HepG2 (cell line): Measurements from ENCODE around the gene CUTC. TPM values are rescaled to one million over a fixed set of nuclear protein-coding genes. Genes with fewer than 3 reads are reported as not detected.

Experiments used
- ATAC-seq: fragments of 200-7000 bp; cut with Tn5 transposase; 3 replicates; pipeline ENCODE4 v1.9.1; 2020; ENCODE audit warnings: mild to moderate bottlenecking, moderate library complexity
- BruUV-seq: library from RNA; stranded (reverse); fragments of 400-500 nt; replicated peaks from 2 replicates; lab custom pipeline; 2021; lab: Mats Ljungman, UMichigan
- CTCF ChIA-PET: fragments of 300-600 bp; formaldehyde crosslinking; extraction: SDS; loops from one replicate; lab custom pipeline; 2021; ENCODE audit warnings: low total read pairs, inconsistent platforms, low intra/inter-chr PET ratio; lab: Yijun Ruan, JAX
- POLR2A ChIA-PET: fragments of 350-600 bp; sonication (Branson Sonifier 250); formaldehyde crosslinking; loops from one replicate; lab custom pipeline; 2020; ENCODE audit warnings: antibody characterized with exemption, inconsistent platforms; lab: Yijun Ruan, JAX
- DNase-seq: peaks from one replicate; pipeline ENCODE4 v3.0.0-alpha.2; 2015; ENCODE audit warnings: low spot score
- FAIRE-seq: peaks from 3 replicates; lab custom pipeline; 2011; peaks lifted over from hg19 to GRCh38; lab: Jason Lieb, UNC
- H2AFZ ChIP-seq: one replicate; pipeline ENCODE4 v1.6.1; 2011; ENCODE audit warnings: low read length, inconsistent platforms
- H3K27ac ChIP-seq: fragments of 300-600 bp; 3 replicates; pipeline ENCODE4 v1.8.0; 2011; ENCODE audit warnings: mixed run types, mild to moderate bottlenecking, mixed read lengths, low read length, inconsistent platforms; ENCODE audit not compliant: insufficient read depth; ENCODE audit errors: extremely low read length
- H3K27me3 ChIP-seq, 2 experiments: fragments of 200-600 bp in 1 of 2; 2 replicates in 1 of 2; 3 replicates in 1 of 2; pipeline versions ENCODE4 v1.6.0 to v1.8.0; 2011; ENCODE audit warnings: low read length in 2 of 2, mild to moderate bottlenecking in 2 of 2, moderate library complexity in 2 of 2, inconsistent platforms in 1 of 2; ENCODE audit not compliant: insufficient read depth in 2 of 2, control insufficient read depth in 1 of 2
- H3K36me3 ChIP-seq, 2 experiments: fragments of 200-600 bp in 1 of 2; replicated peaks in 1 of 2; 2 replicates in 1 of 2; 3 replicates in 1 of 2; pipeline versions ENCODE4 v1.5.1 to v1.8.0; 2011; ENCODE audit warnings: low read length in 2 of 2, inconsistent platforms in 1 of 2; ENCODE audit not compliant: insufficient read depth in 2 of 2, control insufficient read depth in 1 of 2
- H3K4me1 ChIP-seq: 2 replicates; pipeline ENCODE4 v1.5.1; 2012; ENCODE audit warnings: low read length, inconsistent platforms; ENCODE audit not compliant: insufficient read depth
- H3K4me2 ChIP-seq: 2 replicates; pipeline ENCODE4 v1.6.0; 2011; ENCODE audit warnings: low read depth, low read length, inconsistent platforms
- H3K4me3 ChIP-seq, 3 experiments: fragments of 200-600 bp in 1 of 3; sonication (generic), shearing (Covaris generic) in 1 of 3; replicated peaks in 1 of 3; 2 replicates each; pipeline ENCODE4 v1.5.1; 2011 to 2016; ENCODE audit warnings: low read length in 3 of 3, inconsistent platforms in 2 of 3, low read depth in 2 of 3, mild to moderate bottlenecking in 2 of 3, control low read depth in 1 of 3, mixed read lengths in 1 of 3; ENCODE audit not compliant: insufficient read depth in 1 of 3
- H3K79me2 ChIP-seq: one replicate; pipeline ENCODE4 v1.6.1; 2011; ENCODE audit warnings: low read length, inconsistent platforms; ENCODE audit not compliant: insufficient read depth
- H3K9ac ChIP-seq: 2 replicates; pipeline ENCODE4 v1.6.0; 2011; ENCODE audit warnings: mild to moderate bottlenecking, low read depth, low read length, inconsistent platforms; ENCODE audit not compliant: insufficient read depth
- H3K9me3 ChIP-seq: 2 replicates; pipeline ENCODE4 v1.5.1; 2012; ENCODE audit warnings: mild to moderate bottlenecking, low read length
- H4K20me1 ChIP-seq: 2 replicates; pipeline ENCODE4 v1.6.0; 2011; ENCODE audit warnings: inconsistent platforms, mild to moderate bottlenecking, low read length, moderate library complexity; ENCODE audit not compliant: insufficient read depth
- CEBPB ChIP-seq: IDR thresholded peaks from 2 replicates; pipeline ENCODE4 v1.6.1; 2011; ENCODE audit warnings: low read depth, low read length, improper control_type of control experiment, borderline replicate concordance
- MAF1 ChIP-seq: sonication (generic); formaldehyde crosslinking; IDR thresholded peaks from 2 replicates; pipeline ENCODE4 v1.5.0; 2020; ENCODE audit warnings: missing genetic modification reagents, borderline replicate concordance
- MEF2D ChIP-seq: sonication (generic); formaldehyde crosslinking; IDR thresholded peaks from 2 replicates; pipeline ENCODE4 v1.5.1; 2020; ENCODE audit warnings: mild to moderate bottlenecking, missing genetic modification reagents
- MIXL1 ChIP-seq: IDR thresholded peaks from 2 replicates; pipeline ENCODE4 v1.6.1; 2016
- NR2F2 ChIP-seq: IDR thresholded peaks from 2 replicates; pipeline ENCODE4 v1.6.1; 2012; ENCODE audit warnings: low read depth, inconsistent platforms, borderline replicate concordance
- PHF20 ChIP-seq: sonication (generic); formaldehyde crosslinking; IDR thresholded peaks from 2 replicates; pipeline ENCODE4 v1.5.0; 2020; ENCODE audit warnings: mild to moderate bottlenecking, missing genetic modification reagents
- POGZ ChIP-seq: sonication (generic); formaldehyde crosslinking; IDR thresholded peaks from 2 replicates; pipeline ENCODE4 v1.4.0; 2020; ENCODE audit warnings: mild to moderate bottlenecking, missing genetic modification reagents
- PPARG ChIP-seq: conservative IDR thresholded peaks from 2 replicates; pipeline ENCODE4 v1.6.1; 2016; ENCODE audit warnings: missing biosample characterization, missing genetic modification reagents
- SAP130 ChIP-seq: IDR thresholded peaks from 2 replicates; pipeline ENCODE4 v1.6.1; 2016; ENCODE audit warnings: low read depth
- SMAD3 ChIP-seq: sonication (generic); formaldehyde crosslinking; IDR thresholded peaks from 2 replicates; pipeline ENCODE4 v1.4.0; 2020; ENCODE audit warnings: missing genetic modification reagents
- SP5 ChIP-seq: IDR thresholded peaks from 2 replicates; pipeline ENCODE4 v1.6.1; 2016; ENCODE audit warnings: low read depth, borderline replicate concordance
- SPEN ChIP-seq: sonication (generic); formaldehyde crosslinking; IDR thresholded peaks from 2 replicates; pipeline ENCODE4 v1.5.1; 2020; ENCODE audit warnings: low read depth, mild to moderate bottlenecking, missing genetic modification reagents
- STAG1 ChIP-seq: sonication (generic); formaldehyde crosslinking; IDR thresholded peaks from 2 replicates; pipeline ENCODE4 v1.4.0; 2020; ENCODE audit warnings: missing genetic modification reagents
- TEAD2 ChIP-seq: sonication (generic); formaldehyde crosslinking; IDR thresholded peaks from 2 replicates; pipeline ENCODE4 v1.9.0; 2021; ENCODE audit warnings: missing genetic modification reagents
- ZBTB3 ChIP-seq: sonication (generic); formaldehyde crosslinking; IDR thresholded peaks from 2 replicates; pipeline ENCODE4 v1.4.0; 2020; ENCODE audit warnings: low read depth, mild to moderate bottlenecking, moderate library complexity, missing genetic modification reagents, borderline replicate concordance
- ZEB1 ChIP-seq: IDR thresholded peaks from 2 replicates; pipeline ENCODE4 v1.6.1; 2012; ENCODE audit warnings: mild to moderate bottlenecking, low read depth, inconsistent platforms; ENCODE audit not compliant: insufficient replicate concordance
- ZNF12 ChIP-seq: sonication (generic); formaldehyde crosslinking; IDR thresholded peaks from 2 replicates; pipeline ENCODE4 v1.5.0; 2020; ENCODE audit warnings: missing genetic modification reagents
- ZNF557 ChIP-seq: sonication (generic); formaldehyde crosslinking; IDR thresholded peaks from 2 replicates; pipeline ENCODE4 v1.4.0; 2020; ENCODE audit warnings: missing genetic modification reagents
- ZNF737 ChIP-seq: sonication (generic); formaldehyde crosslinking; IDR thresholded peaks from 2 replicates; pipeline ENCODE4 v1.5.0; 2020; ENCODE audit warnings: missing genetic modification reagents, mild to moderate bottlenecking, borderline replicate concordance
- WGBS: methylation state at CpG from one replicate; pipeline ENCODE4 v1.1.6; 2017; ENCODE audit warnings: low lambda C conversion rate; 5-methylcytosine and 5-hydroxymethylcytosine counted together
- in situ Hi-C: cut with HindIII; loops from 2 replicates; pipeline ENCODE4 v1.10.0; 2017; ENCODE audit warnings: low pct_unique_long_range_greater_than_20kb; ENCODE audit not compliant: extremely low pct_ligation_motif_present
- intact Hi-C: fragments of 100-400 bp; cut with micrococcal nuclease; formaldehyde crosslinking; loops from one replicate; pipeline ENCODE4 v1.10.0; 2022; ENCODE audit not compliant: unreplicated experiment
- polyA plus RNA-seq, 8 experiments: library from polyadenylated mRNA; depleted of rRNA in 3 of 8; stranded (reverse) in 7 of 8; unstranded in 1 of 8; fragments of >200 nt; fragmentation: Illumina TruSeq in 4 of 8; extraction: Trizol in 4 of 8; gene quantifications; 2 replicates each; pipeline versions ENCODE4 v1.2.1 to v1.2.3, GENCODE V29; 2011 to 2016; ENCODE audit warnings: low read depth in 4 of 8, missing spikeins in 1 of 8, mixed read lengths in 1 of 8; ENCODE audit not compliant: insufficient read depth in 1 of 8
- total RNA-seq, 5 experiments: library from RNA; depleted of rRNA; stranded (reverse); fragments of >200 nt; fragmentation: Illumina TruSeq; extraction: Trizol; gene quantifications; 2 replicates each; pipeline ENCODE4 v1.2.3, GENCODE V29; 2016; ENCODE audit warnings: low read depth in 1 of 5
- TF ChIP-seq, protein P1 (sequence below): sonication (generic); formaldehyde crosslinking; IDR thresholded peaks from 2 replicates; pipeline ENCODE4 v1.5.1; 2020; ENCODE audit warnings: missing genetic modification reagents, mild to moderate bottlenecking, borderline replicate concordance
- TF ChIP-seq, protein P2 (sequence below), 2 experiments: fragments of 450-650 bp in 1 of 2; sonication (generic) in 1 of 2; formaldehyde crosslinking; IDR thresholded peaks; 2 replicates each; pipeline versions ENCODE4 v1.5.0 to v1.8.0; 2020 to 2022; ENCODE audit warnings: mild to moderate bottlenecking in 1 of 2, missing genetic modification reagents in 1 of 2
- TF ChIP-seq, protein P3 (sequence below): sonication (generic); formaldehyde crosslinking; conservative IDR thresholded peaks from 2 replicates; pipeline ENCODE4 v1.4.0; 2020; ENCODE audit warnings: missing genetic modification reagents

Gene CUTC
- total and polyA plus RNA-seq, 2 of the 13 experiments (the other 11 are each of a cell fraction or from before 2014, with no cell fraction given): 22.3 to 25.8 TPM

DNA sequence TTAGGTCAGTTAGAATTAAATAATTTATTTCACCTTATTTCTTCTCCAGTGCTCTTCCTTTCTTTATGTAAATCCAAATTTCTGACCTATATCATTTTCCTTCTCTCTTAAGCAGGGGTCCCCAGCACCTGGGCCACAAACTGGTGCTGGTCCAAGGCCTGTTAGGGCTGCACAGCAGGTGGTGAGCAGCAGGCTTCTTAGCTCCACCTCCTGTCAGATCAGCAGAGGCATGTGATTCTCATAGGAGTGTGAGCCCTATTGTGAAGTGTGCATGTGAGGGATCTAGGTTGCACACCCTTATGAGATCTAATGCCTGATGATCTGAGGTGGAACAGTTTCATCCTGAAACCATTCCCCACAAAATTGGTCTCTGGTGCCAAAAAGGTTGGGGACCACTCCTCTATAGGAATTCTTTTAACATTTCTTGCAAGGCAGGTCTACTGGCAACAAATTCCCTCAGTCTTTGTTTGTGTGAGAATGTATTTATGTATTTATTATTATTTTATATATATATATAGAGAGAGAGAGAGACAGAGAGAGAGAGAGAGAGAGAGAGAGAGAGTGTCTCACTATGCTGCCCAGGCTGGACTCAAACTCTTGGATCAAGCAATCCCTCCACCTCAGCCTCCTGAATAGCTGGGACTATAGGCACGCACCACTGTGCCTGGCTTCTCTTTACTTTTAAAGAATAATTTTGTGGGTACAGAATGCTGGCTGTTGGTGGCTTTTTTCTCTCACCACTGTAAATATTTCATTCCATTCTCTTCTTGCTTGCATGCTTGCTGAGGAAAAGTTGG is 46.1 kb downstream of the CUTC start:
- Histone ChIP-seq H3K27me3 (no peaks in the 10 kb centered on the region; a peak in 1 of 5 replicates), H3K4me3 (no peak overlapping the region), H4K20me1 (no peaks in the 10 kb centered on the region), H3K36me3 (no peaks in the 10 kb centered on the region), H3K4me2 (peak overlapping the region; percentile 79), H3K79me2 (peaks cover 7% of the 10 kb centered on the region), H3K9me3 (no peaks in the 10 kb centered on the region), H3K4me1 (peaks cover 76% of the 10 kb centered on the region), H3K9ac (no peak overlapping the region), H2AFZ (no peak overlapping the region), H3K27ac (peak overlapping the region; percentile 95)
- in situ Hi-C loops (no loop called here), intact Hi-C loops (no loop called here)
- WGBS: 83% methylated on average over 1 of the region's 1 CpG
- ChIA-PET CTCF (no interaction called here), POLR2A (interaction anchor here (1.0 to 1.5 kb wide), 3 partner anchors 10 to 46 kb away, joined by 3 to 8 read pairs (median 3); partner anchors contain the start of genes COX15 and CUTC)
- DNase-seq (peak; percentile 39), ATAC-seq (no peak), FAIRE-seq (peak; percentile 63)
- BruUV-seq: no TSS peak
- TF ChIP-seq, protein P1, sequence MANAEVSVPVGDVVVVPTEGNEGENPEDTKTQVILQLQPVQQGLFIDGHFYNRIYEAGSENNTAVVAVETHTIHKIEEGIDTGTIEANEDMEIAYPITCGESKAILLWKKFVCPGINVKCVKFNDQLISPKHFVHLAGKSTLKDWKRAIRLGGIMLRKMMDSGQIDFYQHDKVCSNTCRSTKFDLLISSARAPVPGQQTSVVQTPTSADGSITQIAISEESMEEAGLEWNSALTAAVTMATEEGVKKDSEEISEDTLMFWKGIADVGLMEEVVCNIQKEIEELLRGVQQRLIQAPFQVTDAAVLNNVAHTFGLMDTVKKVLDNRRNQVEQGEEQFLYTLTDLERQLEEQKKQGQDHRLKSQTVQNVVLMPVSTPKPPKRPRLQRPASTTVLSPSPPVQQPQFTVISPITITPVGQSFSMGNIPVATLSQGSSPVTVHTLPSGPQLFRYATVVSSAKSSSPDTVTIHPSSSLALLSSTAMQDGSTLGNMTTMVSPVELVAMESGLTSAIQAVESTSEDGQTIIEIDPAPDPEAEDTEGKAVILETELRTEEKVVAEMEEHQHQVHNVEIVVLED (CRISPR knock-in tag): no peak
- no peak for TF ChIP-seq CEBPB
- TF ChIP-seq POGZ: no peak
- no peak for TF ChIP-seq ZNF737 (CRISPR knock-in tag)
- no peak for TF ChIP-seq SPEN (CRISPR knock-in tag)
- TF ChIP-seq, protein P2, sequence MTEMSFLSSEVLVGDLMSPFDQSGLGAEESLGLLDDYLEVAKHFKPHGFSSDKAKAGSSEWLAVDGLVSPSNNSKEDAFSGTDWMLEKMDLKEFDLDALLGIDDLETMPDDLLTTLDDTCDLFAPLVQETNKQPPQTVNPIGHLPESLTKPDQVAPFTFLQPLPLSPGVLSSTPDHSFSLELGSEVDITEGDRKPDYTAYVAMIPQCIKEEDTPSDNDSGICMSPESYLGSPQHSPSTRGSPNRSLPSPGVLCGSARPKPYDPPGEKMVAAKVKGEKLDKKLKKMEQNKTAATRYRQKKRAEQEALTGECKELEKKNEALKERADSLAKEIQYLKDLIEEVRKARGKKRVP (CRISPR knock-in tag; IDR thresholded peaks at IDR 0.05): no peak
- TF ChIP-seq STAG1 (CRISPR knock-in tag): peak; percentile 23; the same call in 1 of the 2 replicates
- TF ChIP-seq ZBTB3 (CRISPR knock-in tag): no peak
- no peak for TF ChIP-seq PHF20
- TF ChIP-seq MEF2D (CRISPR knock-in tag): no peak
- no peak for TF ChIP-seq SMAD3 (CRISPR knock-in tag)
- TF ChIP-seq ZNF557 (CRISPR knock-in tag): no peak
- TF ChIP-seq MIXL1 (CRISPR knock-in tag): no peak
- TF ChIP-seq ZEB1: no peak
- TF ChIP-seq MAF1 (CRISPR knock-in tag): no peak
- no peak for TF ChIP-seq NR2F2
- TF ChIP-seq TEAD2 (CRISPR knock-in tag): no peak
- TF ChIP-seq PPARG (CRISPR knock-in tag): no peak
- TF ChIP-seq SAP130 (CRISPR knock-in tag): peak; percentile 38
- TF ChIP-seq, protein P3, sequence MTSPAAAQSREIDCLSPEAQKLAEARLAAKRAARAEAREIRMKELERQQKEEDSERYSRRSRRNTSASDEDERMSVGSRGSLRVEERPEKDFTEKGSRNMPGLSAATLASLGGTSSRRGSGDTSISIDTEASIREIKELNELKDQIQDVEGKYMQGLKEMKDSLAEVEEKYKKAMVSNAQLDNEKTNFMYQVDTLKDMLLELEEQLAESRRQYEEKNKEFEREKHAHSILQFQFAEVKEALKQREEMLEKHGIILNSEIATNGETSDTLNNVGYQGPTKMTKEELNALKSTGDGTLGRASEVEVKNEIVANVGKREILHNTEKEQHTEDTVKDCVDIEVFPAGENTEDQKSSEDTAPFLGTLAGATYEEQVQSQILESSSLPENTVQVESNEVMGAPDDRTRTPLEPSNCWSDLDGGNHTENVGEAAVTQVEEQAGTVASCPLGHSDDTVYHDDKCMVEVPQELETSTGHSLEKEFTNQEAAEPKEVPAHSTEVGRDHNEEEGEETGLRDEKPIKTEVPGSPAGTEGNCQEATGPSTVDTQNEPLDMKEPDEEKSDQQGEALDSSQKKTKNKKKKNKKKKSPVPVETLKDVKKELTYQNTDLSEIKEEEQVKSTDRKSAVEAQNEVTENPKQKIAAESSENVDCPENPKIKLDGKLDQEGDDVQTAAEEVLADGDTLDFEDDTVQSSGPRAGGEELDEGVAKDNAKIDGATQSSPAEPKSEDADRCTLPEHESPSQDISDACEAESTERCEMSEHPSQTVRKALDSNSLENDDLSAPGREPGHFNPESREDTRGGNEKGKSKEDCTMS: no peak
- no peak for TF ChIP-seq SP5 (CRISPR knock-in tag)
- no peak for TF ChIP-seq ZNF12 (CRISPR knock-in tag)
